IPS-NIHi7 (cell line): ENCODE results near the gene LAX1.
"Not testable (repeated sequence)": the region's sequence is repeated elsewhere in the genome, so short reads cannot be mapped to it uniquely, and the experiment has no call there.

Experiments
- DNase-seq: peaks from one replicate; pipeline ENCODE4 v3.0.0; 2012; ENCODE audit warnings: mixed read lengths; ENCODE audit errors: extremely low spot score

Gene LAX1

DNA sequence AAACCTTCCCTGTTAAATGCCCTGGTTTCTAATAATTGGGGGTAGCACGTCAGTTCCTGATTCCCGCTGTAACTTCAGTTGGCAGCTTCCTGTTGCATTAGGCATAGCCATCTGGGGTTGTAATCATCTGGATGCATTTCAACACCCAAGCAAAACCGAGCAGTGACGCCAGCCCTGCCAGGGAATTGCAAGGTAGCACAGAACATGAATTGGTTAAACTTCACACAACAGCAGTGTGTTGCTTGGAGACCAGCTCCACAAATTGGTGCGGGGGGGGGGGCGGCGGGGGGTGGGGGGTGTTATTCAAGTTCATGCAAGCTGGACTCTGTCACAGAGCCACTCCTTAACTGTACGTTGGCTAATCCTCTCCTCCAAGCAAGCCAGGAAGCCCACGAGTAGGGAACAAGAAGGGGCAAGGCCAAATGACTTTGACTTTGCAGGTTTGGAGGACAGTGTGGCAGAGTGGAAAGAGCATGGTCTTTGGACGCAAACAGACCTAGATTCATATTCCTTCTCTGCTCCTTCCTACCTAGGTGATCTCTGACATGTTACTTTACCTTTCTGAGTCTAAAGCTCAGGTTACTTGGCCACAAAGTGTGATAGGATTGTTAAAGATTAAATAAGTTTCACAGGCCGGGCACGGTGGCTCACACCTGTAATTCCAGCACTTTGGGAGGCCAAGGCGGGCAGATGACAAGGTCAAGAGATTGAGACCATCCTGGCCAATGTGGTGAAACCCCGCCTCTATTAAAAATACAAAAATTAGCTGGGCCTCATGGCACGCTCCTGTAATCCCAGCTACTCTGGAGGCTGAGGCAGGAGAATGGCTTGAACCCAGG, 4.7 kb downstream of the LAX1 start:
- DNase-seq = no peak

GRCh38 chr1:203771901-203772301, 6.9 kb downstream of the LAX1 start:
- DNase-seq = no peak

DNA sequence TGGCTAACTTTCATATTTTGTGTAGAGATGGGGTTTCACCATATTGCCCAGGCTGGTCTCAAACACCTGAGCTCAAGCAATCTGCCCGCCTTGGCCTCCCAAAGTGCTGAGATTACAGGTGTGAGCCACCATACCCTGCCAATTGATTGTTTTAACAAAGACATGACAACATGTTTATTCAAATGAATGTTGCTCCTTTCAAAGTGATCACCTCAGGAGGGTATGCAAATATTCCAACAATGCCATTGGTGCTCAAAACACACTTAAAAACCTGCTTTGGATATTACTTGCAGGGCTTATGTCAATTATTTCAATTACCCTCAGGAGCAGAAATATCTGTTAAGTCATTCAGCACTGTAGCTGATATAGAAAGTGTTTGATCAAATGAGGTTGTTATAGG, 7.9 kb downstream of the LAX1 start:
- DNase-seq = no peak

- no peak for DNase-seq
These were observed 11.7 kb downstream of the LAX1 start for GRCh38 chr1:203776636-203777035.

DNA sequence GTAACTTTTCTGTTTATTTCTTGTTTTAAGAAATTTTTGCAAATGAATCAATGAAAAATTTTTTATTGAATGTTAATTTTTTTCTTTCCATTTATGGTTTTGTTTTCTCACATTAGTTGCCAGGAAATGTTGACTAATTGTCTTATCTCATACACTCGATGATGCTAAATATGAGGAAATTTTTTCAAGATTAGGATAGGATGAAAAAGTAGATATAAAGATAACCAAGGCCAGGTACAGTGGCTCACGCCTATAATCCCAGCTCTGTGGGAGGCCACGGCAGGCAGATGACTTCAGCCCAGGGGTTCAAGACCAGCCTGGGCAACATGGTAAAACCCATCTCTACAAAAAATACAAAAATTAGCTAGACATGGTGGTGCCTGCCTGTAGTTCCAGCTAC, 12.6 kb downstream of the LAX1 start:
- DNase-seq = no peak

DNA sequence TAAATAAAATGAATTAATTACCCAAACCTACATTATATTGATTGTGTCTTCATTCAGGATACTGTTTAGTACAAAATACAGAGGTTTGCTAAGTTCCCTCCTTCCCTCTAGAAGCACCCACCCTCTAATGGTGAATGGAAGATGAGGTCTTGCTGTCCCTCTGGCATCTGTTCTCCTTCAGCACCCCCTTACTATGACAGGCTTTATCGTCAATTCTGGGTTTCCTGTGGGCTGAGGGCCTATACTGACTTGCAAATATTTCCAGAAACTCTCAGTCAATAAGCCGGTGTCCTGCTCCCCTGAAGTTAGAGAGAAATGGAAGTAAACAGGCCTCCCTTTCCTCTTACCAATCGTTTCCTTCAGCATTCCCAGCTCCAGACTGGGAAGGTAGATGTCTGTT, 13.2 kb downstream of the LAX1 start:
- no peak for DNase-seq

DNA sequence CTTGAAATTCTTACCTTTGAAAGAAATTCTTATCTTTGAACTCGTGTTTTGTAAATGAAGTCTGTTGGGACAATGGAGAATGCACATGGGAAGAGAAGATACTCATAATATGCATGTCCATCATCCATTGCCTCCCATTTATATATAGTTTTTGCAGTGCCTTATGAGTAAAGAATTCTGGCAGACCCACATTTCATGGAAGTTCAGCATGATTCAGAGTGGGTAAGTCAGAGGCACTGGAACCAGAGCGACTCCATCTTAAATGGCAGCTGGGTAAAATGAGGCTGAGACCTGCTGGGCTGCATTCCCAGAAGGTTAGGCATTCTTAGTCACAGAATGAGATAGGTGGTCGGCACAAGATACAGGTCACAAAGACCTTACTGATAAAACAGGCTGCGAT, 13.8 kb downstream of the LAX1 start:
- no peak for DNase-seq

- DNase-seq = no peak
These were observed 17.0 kb downstream of the LAX1 start for GRCh38 chr1:203781962-203782361.

GRCh38 chr1:203789966-203790365, 25.0 kb downstream of the LAX1 start:
- DNase-seq = no peak

DNA sequence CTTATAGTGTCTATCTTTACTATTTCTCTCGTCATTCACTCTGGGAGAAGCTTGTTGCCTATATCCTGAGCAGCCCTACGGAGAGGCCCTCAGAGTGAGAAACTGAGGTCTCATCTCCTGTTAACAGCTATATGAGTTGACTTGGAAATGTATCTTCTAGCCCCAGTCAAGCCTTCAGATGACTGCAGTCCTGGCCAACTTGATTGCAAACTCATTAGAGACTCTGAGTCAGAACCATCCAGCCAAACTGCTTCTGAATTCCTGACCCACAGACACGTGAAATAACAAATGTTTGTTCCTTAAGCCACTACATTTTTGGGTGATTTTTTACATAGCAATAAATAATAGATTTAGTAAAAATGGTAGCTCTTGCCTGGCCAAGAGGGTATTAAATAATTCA, 26.5 kb downstream of the LAX1 start:
- no peak for DNase-seq

DNA sequence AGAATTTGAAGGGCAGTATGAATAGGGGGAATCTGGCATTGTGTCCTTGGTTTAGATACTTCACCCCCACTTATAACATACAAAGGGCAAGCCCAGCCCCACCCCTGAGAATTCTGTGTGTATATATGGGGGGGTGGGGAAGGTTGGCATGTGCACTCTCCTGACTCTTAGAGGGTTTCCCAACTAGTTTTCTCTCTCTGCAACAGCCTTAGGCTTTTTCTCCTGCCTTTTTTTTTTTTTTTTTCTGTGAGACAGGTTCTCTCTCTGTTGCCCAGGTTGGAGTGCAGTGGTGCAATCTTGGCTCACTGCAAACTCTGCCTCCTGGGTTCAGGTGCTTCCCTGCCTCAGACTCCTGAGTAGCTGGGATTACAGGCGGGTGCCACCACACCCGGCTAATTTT, 27.5 kb downstream of the LAX1 start:
- DNase-seq = no peak

DNA sequence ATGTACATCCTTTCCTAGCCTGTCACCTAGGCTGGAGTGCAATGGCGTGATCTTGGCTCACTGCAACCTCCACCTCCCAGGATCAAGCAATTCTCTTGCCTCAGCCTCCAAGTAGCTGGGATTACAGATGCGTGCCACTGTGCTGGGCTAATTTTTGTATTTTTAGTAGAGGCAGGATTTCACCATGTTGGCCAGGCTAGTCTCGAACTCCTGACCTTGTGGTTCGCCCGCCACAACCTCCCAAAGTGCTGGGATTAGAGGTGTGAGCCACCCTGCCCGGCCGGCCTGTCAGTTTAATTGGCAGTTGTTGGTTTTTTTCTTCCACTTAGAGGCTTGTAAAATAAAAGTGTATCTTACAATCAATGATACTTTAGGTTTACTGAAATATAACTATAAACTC, 28.6 kb downstream of the LAX1 start:
- not testable (repeated sequence) for DNase-seq

DNA sequence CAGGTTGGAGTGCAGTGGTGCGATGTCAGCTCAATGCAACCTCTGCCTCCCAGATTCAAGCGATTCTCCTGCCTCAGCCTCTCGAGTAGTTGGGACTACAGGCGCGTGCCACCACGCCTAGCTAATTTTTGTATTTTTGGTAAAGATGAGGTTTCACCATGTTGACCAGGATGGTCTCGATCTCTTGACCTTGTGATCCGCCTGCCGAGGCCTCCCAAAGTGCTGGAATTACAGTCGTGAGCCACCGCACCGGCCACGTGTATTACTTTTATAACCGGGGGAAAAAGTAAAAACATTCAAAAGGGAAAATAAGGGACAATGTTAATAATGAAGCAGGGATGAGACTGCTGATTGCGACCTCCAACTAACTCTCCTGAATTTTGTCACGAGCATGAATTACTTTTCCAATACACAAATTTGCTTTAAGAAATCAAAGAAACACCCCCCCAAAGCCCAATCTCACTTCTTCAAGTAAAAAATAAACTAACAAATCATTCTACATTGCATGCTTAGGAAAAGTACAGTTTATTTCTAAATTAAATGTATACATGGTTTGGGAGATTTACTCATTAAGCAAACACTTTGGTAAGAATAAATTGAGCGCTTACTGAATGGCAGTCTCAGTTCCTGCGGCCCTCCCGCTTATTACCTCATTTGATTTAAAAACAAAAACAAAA, 29.9 kb downstream of the LAX1 start:
- no peak for DNase-seq

GRCh38 chr1:203795441-203796235, 30.7 kb downstream of the LAX1 start, which contains the start of the genes ZBED6 and ZC3H11A:
TSS of gene ZBED6 (plus strand) at chr1:203795623. CDS start at chr1:203797523, 1,900 bp downstream.
TSS of gene ZC3H11A (plus strand) at chr1:203795623. CDS start at chr1:203817071, 21,448 bp downstream.
- DNase-seq = peak; percentile 96

DNA sequence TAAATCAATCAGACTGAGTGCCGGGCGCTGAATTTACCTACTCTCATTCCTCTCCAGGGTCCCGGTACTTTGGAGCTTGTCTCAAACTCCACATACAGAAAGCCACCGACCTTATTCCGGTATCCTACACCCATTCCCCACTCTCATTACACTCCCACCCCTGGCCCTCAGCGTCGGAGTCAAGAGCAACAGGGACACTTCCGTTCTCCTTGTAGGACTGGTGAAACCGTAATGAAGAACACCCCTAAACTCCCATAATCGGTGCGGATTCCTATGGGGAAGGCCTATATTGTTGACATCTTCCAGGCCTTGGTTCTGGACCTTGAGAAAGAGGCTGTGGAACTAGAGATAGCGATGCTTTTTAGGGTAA, 31.2 kb downstream of the LAX1 start:
- DNase-seq = peak; percentile 14

GRCh38 chr1:203797216-203797615, 32.2 kb downstream of the LAX1 start:
- no peak for DNase-seq

- no peak for DNase-seq
These were observed 33.1 kb downstream of the LAX1 start for GRCh38 chr1:203797948-203798655.

- no peak for DNase-seq
These were observed 34.2 kb downstream of the LAX1 start for GRCh38 chr1:203799157-203799556.

DNA sequence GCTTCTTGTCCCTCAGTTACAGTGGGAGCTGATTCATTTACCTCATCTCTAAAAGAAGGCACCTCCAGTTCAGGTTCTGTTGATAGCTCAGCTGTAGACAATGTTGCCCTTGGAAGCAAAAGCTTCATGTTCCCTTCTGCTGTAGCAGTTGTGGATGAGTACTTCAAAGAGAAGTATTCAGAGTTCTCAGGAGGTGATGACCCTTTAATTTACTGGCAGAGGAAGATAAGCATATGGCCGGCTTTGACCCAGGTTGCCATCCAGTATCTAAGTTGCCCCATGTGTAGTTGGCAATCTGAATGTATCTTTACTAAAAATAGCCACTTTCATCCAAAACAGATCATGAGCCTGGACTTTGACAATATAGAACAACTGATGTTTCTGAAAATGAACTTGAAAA, 35.0 kb downstream of the LAX1 start:
- no peak for DNase-seq

GRCh38 chr1:203805689-203806088, 40.7 kb downstream of the LAX1 start:
- no peak for DNase-seq

DNA sequence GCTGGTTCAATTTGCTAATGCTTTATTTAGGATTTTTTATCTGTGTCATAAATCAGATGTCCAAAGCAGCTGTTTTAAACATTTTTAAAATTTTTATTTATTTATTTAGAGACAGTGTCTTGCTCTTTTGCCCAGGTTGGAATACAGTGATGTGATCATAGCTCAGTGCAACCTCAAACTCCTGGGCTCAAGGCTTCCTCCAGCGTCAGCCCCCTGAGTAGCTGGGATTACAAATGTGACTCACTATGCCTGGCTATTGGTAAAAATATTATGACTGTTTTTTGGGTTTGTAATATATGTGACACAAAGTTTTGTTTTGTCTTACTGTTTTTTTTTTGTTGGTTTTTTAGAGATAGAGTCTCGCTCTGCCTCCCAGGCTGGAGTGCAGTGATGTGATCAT, 42.2 kb downstream of the LAX1 start:
- DNase-seq = no peak
